Activated T-helper 2 cell treated with anti-CD3 and anti-CD28 coated beads, Interferon-gamma antibody, Interleukin-2, Interleukin-4, amounts not matched to agents 10 μg/mL and 5 μg/mL and 100 μg/mL, durations not matched to agents 14 hours and 24 hours and 36 hours (primary cell): ENCODE measurements around the gene IQGAP2. TPM values are rescaled to one million over a fixed set of nuclear protein-coding genes. Genes with fewer than 3 reads are reported as not detected.
"Not testable (repeated sequence)": the region's sequence is repeated elsewhere in the genome, so short reads cannot be mapped to it uniquely, and the experiment has no call there.

Experiments
- DNase-seq: peaks from one replicate; pipeline ENCODE4 v3.0.0; 2021; ENCODE audit warnings: low spot score
- H3K27ac Mint-ChIP-seq: one replicate; pipeline ENCODE4 v1.8.0; 2021; ENCODE audit warnings: mixed read lengths
- H3K27me3 Mint-ChIP-seq: one replicate; pipeline ENCODE4 v1.8.0; 2021; ENCODE audit warnings: low read depth, mixed read lengths
- H3K36me3 Mint-ChIP-seq: one replicate; pipeline ENCODE4 v1.8.0; 2021; ENCODE audit warnings: low read depth, mixed read lengths
- H3K4me1 Mint-ChIP-seq: one replicate; pipeline ENCODE4 v1.8.0; 2021; ENCODE audit warnings: low read depth, mixed read lengths
- H3K4me3 Mint-ChIP-seq: one replicate; pipeline ENCODE4 v1.8.0; 2021; ENCODE audit warnings: low read depth, mild to moderate bottlenecking, moderate library complexity, mixed read lengths
- H3K9me3 Mint-ChIP-seq: one replicate; pipeline ENCODE4 v1.8.0; 2021; ENCODE audit warnings: mixed read lengths
- intact Hi-C: fragments of 100-400 bp; cut with micrococcal nuclease; formaldehyde crosslinking; loops from one replicate; pipeline ENCODE4 v1.15.1; 2023
- total RNA-seq: library from RNA; stranded (reverse); gene quantifications from 2 replicates; pipeline ENCODE4 v1.2.3, GENCODE V29; 2022

IQGAP2 gene, protein sequence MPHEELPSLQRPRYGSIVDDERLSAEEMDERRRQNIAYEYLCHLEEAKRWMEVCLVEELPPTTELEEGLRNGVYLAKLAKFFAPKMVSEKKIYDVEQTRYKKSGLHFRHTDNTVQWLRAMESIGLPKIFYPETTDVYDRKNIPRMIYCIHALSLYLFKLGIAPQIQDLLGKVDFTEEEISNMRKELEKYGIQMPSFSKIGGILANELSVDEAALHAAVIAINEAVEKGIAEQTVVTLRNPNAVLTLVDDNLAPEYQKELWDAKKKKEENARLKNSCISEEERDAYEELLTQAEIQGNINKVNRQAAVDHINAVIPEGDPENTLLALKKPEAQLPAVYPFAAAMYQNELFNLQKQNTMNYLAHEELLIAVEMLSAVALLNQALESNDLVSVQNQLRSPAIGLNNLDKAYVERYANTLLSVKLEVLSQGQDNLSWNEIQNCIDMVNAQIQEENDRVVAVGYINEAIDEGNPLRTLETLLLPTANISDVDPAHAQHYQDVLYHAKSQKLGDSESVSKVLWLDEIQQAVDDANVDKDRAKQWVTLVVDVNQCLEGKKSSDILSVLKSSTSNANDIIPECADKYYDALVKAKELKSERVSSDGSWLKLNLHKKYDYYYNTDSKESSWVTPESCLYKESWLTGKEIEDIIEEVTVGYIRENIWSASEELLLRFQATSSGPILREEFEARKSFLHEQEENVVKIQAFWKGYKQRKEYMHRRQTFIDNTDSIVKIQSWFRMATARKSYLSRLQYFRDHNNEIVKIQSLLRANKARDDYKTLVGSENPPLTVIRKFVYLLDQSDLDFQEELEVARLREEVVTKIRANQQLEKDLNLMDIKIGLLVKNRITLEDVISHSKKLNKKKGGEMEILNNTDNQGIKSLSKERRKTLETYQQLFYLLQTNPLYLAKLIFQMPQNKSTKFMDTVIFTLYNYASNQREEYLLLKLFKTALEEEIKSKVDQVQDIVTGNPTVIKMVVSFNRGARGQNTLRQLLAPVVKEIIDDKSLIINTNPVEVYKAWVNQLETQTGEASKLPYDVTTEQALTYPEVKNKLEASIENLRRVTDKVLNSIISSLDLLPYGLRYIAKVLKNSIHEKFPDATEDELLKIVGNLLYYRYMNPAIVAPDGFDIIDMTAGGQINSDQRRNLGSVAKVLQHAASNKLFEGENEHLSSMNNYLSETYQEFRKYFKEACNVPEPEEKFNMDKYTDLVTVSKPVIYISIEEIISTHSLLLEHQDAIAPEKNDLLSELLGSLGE (N-terminal part only)
- 28.3 and 29.5 TPM in 2 replicates for total RNA-seq

DNA sequence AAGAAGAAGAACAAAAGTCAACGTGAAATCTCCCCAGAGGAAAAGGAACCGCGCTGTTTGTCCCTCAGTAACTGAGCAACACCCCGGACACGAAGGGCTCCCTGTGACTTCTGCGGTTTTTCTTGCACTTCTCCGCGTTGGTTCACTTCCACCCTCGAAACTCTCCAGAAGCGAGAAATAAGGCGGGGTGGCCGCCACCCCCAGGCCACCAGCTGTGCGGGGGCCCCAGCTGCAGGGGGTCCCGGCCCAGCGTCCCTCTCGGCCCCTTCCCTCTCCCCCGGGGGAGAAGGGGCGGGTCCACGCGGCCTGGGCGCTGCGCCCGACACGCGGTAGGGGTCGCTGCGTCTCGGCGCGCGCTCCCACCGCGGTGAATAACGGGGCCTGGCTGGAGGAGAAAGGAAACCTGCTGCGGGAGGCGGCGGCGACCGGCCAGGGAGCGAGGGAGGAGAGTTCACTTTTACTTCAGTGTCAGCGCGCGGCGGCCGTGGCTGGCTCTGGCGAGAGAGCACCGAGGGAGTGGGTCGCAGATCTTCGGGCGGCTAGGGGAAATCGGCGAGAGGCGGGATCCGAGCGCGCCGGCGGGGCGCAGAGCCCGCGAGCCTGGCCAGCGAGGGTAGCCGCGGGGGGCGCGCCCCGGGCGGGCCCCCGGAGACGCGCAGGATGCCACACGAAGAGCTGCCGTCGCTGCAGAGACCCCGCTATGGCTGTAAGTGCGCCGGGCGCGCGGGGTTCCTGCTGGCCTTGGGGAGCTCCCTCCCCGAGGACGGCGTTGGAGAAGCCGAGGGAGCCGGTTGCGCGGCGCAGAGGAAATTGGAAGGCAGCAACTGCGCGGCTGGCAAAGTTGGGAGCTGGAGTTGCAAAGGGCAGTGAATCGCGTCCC lies at the start of gene IQGAP2:
Gene IQGAP2 (plus strand): TSS at position 400 of the 880 bp plus-strand sequence. CDS start 261 bp downstream, at position 661.
- peak within 1 kb of the TSS; percentile 94 for H3K27ac Mint-ChIP-seq
- H3K4me1 Mint-ChIP-seq: peaks cover 43% of the 10 kb centered on the region
- peak; percentile 80 for DNase-seq
- H3K36me3 Mint-ChIP-seq: peaks cover 10% of the 10 kb centered on the region
- H3K27me3 Mint-ChIP-seq: peaks cover 14% of the 10 kb centered on the region
- intact Hi-C loops: loop anchor here (1.0 to 10.0 kb wide), 13 partner anchors 35 to 1066 kb away; partner anchors contain the start of genes AGGF1 and HMGCR
- no peaks in the 10 kb centered on the region for H3K9me3 Mint-ChIP-seq
- H3K4me3 Mint-ChIP-seq: peak within 1 kb of the TSS; percentile 95

DNA sequence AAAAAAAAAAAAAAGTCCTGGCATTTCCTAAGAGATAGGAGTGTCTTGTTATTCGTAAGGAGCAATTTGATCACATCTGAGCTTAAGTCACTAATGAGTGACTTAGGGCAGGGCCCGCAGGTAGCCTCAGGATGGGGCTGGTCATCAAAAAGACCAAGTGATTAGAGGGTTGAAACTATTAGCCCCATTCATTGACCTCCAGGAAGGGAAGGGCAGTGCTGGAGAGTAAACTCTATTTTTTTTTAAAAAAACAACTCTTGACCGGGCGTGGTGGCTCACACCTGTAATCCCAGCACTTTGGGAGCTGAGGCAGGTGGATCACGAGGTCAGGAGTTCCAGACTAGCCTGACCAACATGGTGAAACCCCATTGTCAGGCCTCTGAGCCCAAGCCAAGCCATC lies 46.2 kb upstream of the IQGAP2 start:
- peaks cover 9% of the 10 kb centered on the region for H3K27me3 Mint-ChIP-seq
- no peak overlapping the region for H3K27ac Mint-ChIP-seq
- no peaks in the 10 kb centered on the region for H3K36me3 Mint-ChIP-seq
- H3K4me3 Mint-ChIP-seq: no peak overlapping the region
- intact Hi-C loops: no loop called here
- H3K9me3 Mint-ChIP-seq: no peaks in the 10 kb centered on the region
- H3K4me1 Mint-ChIP-seq: no peaks in the 10 kb centered on the region
- no peak for DNase-seq

DNA sequence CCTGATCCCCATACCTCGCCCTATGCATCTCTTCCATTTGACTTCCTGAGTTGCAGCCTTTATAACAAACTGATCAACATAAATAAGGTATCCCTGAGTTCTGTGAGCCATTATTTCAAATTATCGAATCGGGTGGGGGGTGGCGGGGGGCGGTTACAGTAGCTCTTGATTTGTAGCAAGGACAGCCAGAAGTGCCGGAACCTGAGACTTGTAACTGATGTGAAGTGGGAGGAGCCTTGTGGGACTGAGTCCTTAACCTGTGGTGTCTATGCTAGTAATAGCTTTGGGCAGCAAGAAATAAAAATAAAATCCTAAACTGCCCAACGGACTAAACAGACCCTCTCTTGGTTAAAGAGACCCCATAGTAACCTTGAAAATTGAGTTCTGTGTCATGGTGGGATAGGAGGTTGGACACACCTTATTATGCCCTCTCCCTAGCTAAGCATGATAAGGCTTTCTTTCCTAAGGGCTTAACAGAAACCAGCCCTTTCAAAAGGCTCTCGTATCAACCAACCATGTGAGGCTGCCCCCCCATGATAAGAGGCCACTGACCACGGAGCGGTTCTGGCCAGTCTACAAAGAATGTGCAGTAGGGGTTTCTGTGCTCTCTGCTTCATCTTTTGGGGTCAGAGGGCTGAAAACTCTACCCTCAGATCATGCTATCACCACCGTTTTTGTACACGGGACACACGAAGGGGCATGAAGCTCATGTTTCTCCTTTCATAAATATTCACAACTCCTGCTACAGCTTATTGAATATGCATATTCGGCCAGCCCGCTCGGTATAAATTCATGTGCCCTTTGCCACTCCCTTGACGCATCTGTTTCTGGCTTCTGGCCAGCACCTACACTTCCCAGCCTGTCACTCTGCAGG lies 39.5 kb upstream of the IQGAP2 start:
- Mint-ChIP-seq H3K9me3 (no peaks in the 10 kb centered on the region), H3K4me3 (no peak overlapping the region), H3K27ac (no peak overlapping the region), H3K4me1 (peaks cover 7% of the 10 kb centered on the region), H3K27me3 (peaks cover 5% of the 10 kb centered on the region), H3K36me3 (no peaks in the 10 kb centered on the region)
- no peak for DNase-seq
- intact Hi-C loops: no loop called here

DNA sequence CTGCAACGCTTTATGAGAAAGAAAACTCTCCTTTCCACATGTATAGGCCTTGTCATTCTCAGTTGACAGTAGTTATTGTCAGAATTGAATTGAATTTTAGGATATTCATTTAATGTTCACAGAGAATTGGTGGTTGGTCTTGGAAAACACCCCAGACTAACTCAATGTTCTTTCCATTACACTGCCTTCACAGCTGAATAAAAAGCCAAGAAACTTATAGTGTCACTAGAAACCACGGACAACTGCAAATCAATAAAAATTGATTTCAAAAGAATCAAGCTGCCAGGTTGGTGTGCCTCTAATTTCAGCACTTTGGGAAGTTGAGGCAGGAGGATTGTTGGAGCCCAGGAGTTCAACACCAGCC lies 38.9 kb upstream of the IQGAP2 start:
- peaks cover 5% of the 10 kb centered on the region for H3K27me3 Mint-ChIP-seq
- peaks cover 9% of the 10 kb centered on the region for H3K4me1 Mint-ChIP-seq
- H3K36me3 Mint-ChIP-seq: no peaks in the 10 kb centered on the region
- intact Hi-C loops: no loop called here
- H3K4me3 Mint-ChIP-seq: no peak overlapping the region
- no peak overlapping the region for H3K27ac Mint-ChIP-seq
- DNase-seq: no peak
- H3K9me3 Mint-ChIP-seq: no peaks in the 10 kb centered on the region

DNA sequence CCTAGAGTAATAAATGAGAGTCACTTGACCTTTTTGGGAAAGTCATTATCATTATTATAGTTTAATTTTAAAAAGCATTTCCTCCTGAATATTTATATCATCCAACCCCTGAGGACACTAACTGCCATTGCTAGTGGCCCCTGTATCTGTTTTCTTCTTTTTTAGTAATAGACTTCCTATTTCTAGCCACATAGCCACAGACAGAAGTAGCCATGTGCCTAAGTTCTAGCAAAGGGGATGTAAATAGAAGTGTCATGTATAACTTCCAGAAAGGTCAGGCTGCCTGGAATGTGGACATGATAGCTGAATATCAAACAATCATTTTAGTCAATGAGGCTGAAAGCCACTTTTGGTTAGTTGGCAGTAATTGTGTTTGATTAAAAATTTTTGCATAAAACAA lies 37.5 kb upstream of the IQGAP2 start:
- Mint-ChIP-seq H3K9me3 (no peaks in the 10 kb centered on the region), H3K36me3 (no peaks in the 10 kb centered on the region), H3K27ac (no peak overlapping the region), H3K4me3 (no peak overlapping the region), H3K4me1 (peaks cover 9% of the 10 kb centered on the region), H3K27me3 (peaks cover 5% of the 10 kb centered on the region)
- intact Hi-C loops: loop anchor here (5.0 kb wide), 1 partner anchor 33 kb away; no protein-coding TSS in a partner anchor
- DNase-seq: no peak

DNA sequence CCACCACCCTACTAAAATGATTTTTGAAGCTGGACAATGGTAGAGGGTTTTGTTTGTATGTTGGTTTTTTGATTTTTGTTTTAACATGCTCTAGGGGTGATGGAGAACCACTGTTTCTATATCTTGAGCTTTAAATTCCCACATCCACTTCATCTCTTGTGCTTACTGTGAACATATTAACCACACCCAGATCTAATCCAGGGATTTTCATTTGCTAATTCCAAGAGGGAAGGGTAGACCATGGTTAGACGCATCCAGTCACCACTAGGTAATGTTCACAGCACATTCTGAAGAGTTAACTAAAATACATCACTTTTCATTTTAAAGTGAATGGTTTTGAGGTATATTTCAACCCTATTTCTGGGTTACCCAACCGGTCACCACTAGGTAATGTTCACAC lies 36.5 kb upstream of the IQGAP2 start:
- intact Hi-C loops: loop anchor here (5.0 kb wide), 1 partner anchor 34 kb away; no protein-coding TSS in a partner anchor
- no peaks in the 10 kb centered on the region for H3K9me3 Mint-ChIP-seq
- no peak for DNase-seq
- H3K4me1 Mint-ChIP-seq: peaks cover 9% of the 10 kb centered on the region
- no peaks in the 10 kb centered on the region for H3K36me3 Mint-ChIP-seq
- no peak overlapping the region for H3K27ac Mint-ChIP-seq
- no peak overlapping the region for H3K4me3 Mint-ChIP-seq
- H3K27me3 Mint-ChIP-seq: peaks cover 2% of the 10 kb centered on the region

DNA sequence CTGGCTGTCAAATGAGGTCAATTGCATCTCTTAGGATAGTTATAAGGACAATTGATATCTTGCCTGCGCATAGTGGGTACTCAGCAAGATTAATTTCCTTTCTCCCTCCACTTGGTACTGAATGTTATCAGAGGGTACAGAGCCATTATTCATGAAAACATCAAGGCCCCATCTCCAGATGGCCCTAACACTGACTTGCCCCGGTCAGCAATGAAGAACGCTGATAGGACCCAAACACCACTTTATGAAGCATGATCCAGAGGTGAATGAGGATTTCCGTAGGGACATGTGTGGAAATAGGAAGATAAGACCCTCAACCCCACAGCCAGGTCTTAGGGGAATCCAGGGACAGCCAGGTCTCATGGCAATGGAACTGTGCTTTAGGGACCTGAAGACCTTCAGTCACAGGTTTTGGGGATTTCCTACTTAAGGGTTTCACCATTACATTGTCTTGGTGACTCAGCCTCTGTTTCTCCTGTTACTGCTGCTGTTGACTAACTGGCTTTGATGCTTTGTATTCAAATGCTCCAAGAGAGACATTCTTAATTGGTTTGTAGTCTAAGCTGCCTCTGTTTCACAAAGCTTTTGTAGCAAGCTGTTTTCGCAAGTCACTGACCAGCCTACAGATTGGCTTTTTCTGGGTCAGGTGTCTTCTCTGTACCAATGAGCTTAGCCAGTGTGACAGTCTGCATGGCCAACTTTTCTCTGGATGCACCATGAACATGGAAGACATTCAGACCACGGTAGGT lies 35.3 kb upstream of the IQGAP2 start:
- H3K4me1 Mint-ChIP-seq: peaks cover 10% of the 10 kb centered on the region
- H3K36me3 Mint-ChIP-seq: no peaks in the 10 kb centered on the region
- DNase-seq: no peak
- H3K9me3 Mint-ChIP-seq: no peaks in the 10 kb centered on the region
- intact Hi-C loops: loop anchor here (1.0 to 5.0 kb wide), 2 partner anchors 35 kb away; no protein-coding TSS in a partner anchor
- H3K27me3 Mint-ChIP-seq: peaks cover 2% of the 10 kb centered on the region
- no peak overlapping the region for H3K4me3 Mint-ChIP-seq
- H3K27ac Mint-ChIP-seq: peak overlapping the region; percentile 55

DNA sequence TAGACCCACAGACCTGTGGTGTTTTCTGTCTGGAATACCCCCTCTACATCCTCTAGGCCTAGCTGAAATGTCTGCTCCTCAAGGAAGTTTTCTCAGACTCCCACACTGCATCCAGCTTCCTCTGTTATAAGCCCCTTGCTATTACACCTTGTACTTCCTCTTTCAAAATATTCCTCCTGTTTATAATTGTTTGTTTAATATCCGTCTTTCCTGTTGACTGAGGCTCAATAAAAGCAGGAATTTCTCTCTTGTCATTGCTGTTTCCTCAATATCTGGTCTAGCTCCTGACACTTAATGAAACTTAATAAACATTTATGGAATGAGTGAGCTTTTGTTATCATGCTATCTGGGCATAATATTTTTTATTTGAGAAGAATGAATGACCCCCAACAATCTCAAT lies 34.1 kb upstream of the IQGAP2 start:
- no peak for DNase-seq
- Mint-ChIP-seq H3K27me3 (peaks cover 2% of the 10 kb centered on the region), H3K9me3 (no peaks in the 10 kb centered on the region), H3K36me3 (no peaks in the 10 kb centered on the region), H3K4me3 (no peak overlapping the region), H3K27ac (peak overlapping the region; percentile 47), H3K4me1 (peaks cover 11% of the 10 kb centered on the region)
- intact Hi-C loops: loop anchor here (1.0 to 5.0 kb wide), 2 partner anchors 33 to 37 kb away; no protein-coding TSS in a partner anchor

DNA sequence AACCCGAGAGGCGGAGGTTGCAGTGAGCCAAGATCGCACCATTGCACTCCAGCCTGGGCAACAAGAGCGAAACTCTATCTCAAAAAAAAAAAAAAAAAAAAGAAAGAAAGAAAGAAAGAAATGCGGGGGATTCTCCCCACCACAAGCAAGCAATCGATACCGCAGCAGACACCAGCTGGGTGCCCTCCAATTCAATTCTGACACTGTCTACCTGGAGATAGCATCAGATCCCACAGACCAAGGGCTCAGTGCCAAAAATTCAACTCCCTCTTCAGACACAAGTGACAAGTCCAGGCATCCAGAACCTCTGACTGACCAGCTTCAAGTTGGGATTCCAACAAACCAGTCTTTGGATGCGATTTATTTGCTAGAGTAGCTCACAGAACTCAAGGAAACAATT lies 33.4 kb upstream of the IQGAP2 start:
- not testable (repeated sequence) for DNase-seq, H3K36me3 Mint-ChIP-seq, H3K4me3 Mint-ChIP-seq, H3K27ac Mint-ChIP-seq, H3K9me3 Mint-ChIP-seq, H3K27me3 Mint-ChIP-seq
- intact Hi-C loops: loop anchor here (5.0 kb wide), 1 partner anchor 37 kb away; no protein-coding TSS in a partner anchor
- H3K4me1 Mint-ChIP-seq: peaks cover 11% of the 10 kb centered on the region

DNA sequence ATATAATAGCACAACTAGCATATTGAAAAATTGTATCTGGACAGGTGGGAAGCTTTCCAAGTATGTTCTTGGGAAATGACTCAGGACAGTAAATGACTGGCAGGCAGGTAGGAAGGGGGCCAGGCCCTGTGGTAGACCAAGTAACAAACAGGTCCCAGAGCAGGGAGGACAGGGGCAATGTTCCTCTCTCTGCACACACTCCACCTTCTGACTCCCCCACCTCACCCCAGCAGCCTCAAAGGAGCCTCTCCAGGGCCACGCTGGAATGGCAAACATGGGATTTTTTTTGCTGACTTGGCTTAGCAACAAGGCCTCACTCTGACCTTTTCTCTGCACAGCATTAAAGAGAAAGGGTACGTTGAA lies 31.1 kb upstream of the IQGAP2 start:
- DNase-seq: no peak
- H3K27me3 Mint-ChIP-seq: no peaks in the 10 kb centered on the region
- intact Hi-C loops: no loop called here
- no peak overlapping the region for H3K4me3 Mint-ChIP-seq
- H3K4me1 Mint-ChIP-seq: peaks cover 11% of the 10 kb centered on the region
- H3K36me3 Mint-ChIP-seq: no peaks in the 10 kb centered on the region
- no peak overlapping the region for H3K27ac Mint-ChIP-seq
- H3K9me3 Mint-ChIP-seq: no peaks in the 10 kb centered on the region
